Panc1 (cell line): Measurements from ENCODE around the gene PTPRN. TPM values are rescaled to one million over a fixed set of nuclear protein-coding genes. Genes with fewer than 3 reads are reported as not detected.

Experiments used
- ATAC-seq: fragments of 200-7000 bp; cut with Tn5 transposase; 2 replicates; pipeline ENCODE4 v1.9.1; 2020; ENCODE audit warnings: mild to moderate bottlenecking, moderate library complexity
- BruUV-seq: library from RNA; stranded (reverse); fragments of 400-500 nt; replicated peaks from 2 replicates; lab custom pipeline; 2021; lab: Mats Ljungman, UMichigan
- CTCF ChIA-PET: fragments of 300-600 bp; sonication (Branson Sonifier 250); formaldehyde crosslinking; loops from one replicate; lab custom pipeline; 2022; ENCODE audit warnings: antibody characterized with exemption; lab: Charles Lee
- POLR2A ChIA-PET: fragments of 300-600 bp; sonication (Branson Sonifier 250); formaldehyde crosslinking; loops from one replicate; lab custom pipeline; 2022; ENCODE audit warnings: antibody characterized with exemption; lab: Charles Lee
- DNase-seq: peaks from one replicate; pipeline ENCODE4 v3.0.0-alpha.2; 2010; ENCODE audit warnings: low read depth, low spot score
- H3K27ac ChIP-seq: 2 replicates; pipeline ENCODE4 v1.5.1; 2011; ENCODE audit warnings: mild to moderate bottlenecking, low read length, inconsistent platforms
- H3K27me3 ChIP-seq: fragments of 200-500 bp; sonication (Bioruptor generic); 2 replicates; pipeline ENCODE4 v1.6.0; 2014; ENCODE audit warnings: low read length, inconsistent platforms; ENCODE audit not compliant: control insufficient read depth, insufficient read depth
- H3K36me3 ChIP-seq: fragments of 200-500 bp; sonication (Bioruptor generic); 2 replicates; pipeline ENCODE4 v1.5.1; 2014; ENCODE audit warnings: inconsistent platforms, mild to moderate bottlenecking, low read length, moderate library complexity; ENCODE audit not compliant: control insufficient read depth, insufficient read depth
- H3K4me1 ChIP-seq: 2 replicates; pipeline ENCODE4 v1.5.1; 2011; ENCODE audit warnings: inconsistent platforms, mild to moderate bottlenecking, low read length, moderate library complexity; ENCODE audit not compliant: control insufficient read depth, insufficient read depth
- H3K4me3 ChIP-seq, 2 experiments: 2 replicates each; pipeline ENCODE4 v1.5.1; 2011 to 2012; ENCODE audit warnings: low read depth in 2 of 2, low read length in 2 of 2, mild to moderate bottlenecking in 2 of 2, inconsistent platforms in 1 of 2, moderate library complexity in 1 of 2
- H3K9me3 ChIP-seq: fragments of 200-500 bp; sonication (Bioruptor generic); 2 replicates; pipeline ENCODE4 v1.5.1; 2014; ENCODE audit warnings: low read depth, mild to moderate bottlenecking, inconsistent platforms, low read length, moderate library complexity; ENCODE audit not compliant: control insufficient read depth, insufficient read depth
- POLR2AphosphoS5 ChIP-seq: IDR thresholded peaks from 2 replicates; pipeline ENCODE4 v1.6.1; 2012; ENCODE audit warnings: mild to moderate bottlenecking, low read depth, low read length, moderate library complexity
- SIN3A ChIP-seq: IDR thresholded peaks from 2 replicates; pipeline ENCODE4 v1.6.1; 2012; ENCODE audit warnings: low read depth, mild to moderate bottlenecking, low read length, moderate library complexity, borderline replicate concordance; ENCODE audit not compliant: insufficient read depth
- TCF7L2 ChIP-seq: IDR thresholded peaks from 2 replicates; pipeline ENCODE4 v1.6.1; 2011; ENCODE audit warnings: mild to moderate bottlenecking, low read depth, low read length, inconsistent platforms
- in situ Hi-C: cut with HindIII; loops from 2 replicates; pipeline ENCODE4 v1.10.0; 2016; ENCODE audit warnings: low sequenced_read_pairs, low pct_unique_long_range_greater_than_20kb
- intact Hi-C: fragments of 100-400 bp; cut with micrococcal nuclease; formaldehyde crosslinking; loops from one replicate; pipeline ENCODE4 v1.10.0; 2022; ENCODE audit not compliant: unreplicated experiment
- total RNA-seq: library from RNA; stranded (reverse); gene quantifications from one replicate; pipeline ENCODE4 v1.2.1, GENCODE V29; 2021; ENCODE audit not compliant: unreplicated experiment
- TF ChIP-seq, protein P1 (sequence below): fragments of 450-650 bp; IDR thresholded peaks from 2 replicates; pipeline ENCODE4 v1.5.1; 2017; ENCODE audit warnings: mild to moderate bottlenecking
- TF ChIP-seq, protein P2 (sequence below), 2 experiments: IDR thresholded peaks; 2 replicates each; pipeline ENCODE4 v1.6.1; 2011 to 2012; ENCODE audit warnings: low read depth in 2 of 2, control low read depth in 1 of 2, low read length in 1 of 2, mild to moderate bottlenecking in 1 of 2, moderate library complexity in 1 of 2; ENCODE audit not compliant: insufficient read depth in 1 of 2

PTPRN gene
- total RNA-seq, 1 experiment from 2014 or later: not detected

DNA sequence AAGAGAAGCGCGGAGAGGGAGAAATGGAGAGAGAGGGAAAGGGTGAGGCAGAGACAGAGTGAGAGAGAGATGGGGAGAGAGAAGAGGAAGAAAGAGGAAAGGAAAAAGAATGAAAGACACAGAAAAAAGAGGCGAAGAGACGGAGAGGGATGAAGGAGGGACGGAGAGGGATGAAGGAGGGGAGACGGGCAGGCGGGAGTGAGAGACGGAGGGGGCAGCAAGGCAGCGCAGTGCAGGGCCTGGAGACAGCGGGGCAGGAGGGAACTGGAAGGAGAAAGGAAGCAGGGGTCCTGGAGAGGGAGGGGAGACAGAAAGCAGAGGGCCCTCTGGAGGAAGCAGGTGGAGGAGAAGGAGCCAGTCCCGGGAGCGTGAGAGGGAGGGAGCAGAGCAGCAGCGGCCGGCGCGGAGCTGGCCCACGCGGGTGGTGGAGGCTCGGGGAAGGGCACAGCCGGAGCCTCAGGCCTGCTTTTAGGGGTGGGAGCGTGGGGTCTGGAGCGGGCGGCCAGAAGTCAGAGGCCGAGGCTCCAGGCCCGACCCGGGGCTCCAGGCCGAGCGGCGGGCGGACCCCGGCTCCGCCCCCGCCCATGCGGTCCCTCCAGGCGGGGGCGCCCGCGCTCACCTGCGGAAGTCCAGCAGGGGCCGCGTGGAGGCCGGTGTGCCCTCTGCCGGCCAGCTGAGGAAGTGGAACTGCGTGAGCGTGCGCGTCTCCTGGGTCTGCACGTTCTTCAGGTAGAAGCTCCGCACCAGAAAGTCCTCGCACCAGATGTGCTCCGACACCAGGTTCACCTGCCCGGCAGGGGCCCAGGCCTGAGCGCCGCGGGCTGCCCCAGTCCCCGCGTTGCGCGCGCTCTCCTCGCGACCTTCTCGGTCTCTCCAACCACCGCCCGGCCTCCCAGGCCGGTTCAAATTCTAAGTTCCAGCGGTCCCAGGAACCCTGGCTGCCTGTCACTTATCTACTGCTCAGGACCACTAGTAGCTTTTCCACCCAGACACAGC lies 14.5 kb downstream of the PTPRN start:
- H3K9me3 ChIP-seq: no peaks in the 10 kb centered on the region
- H3K4me3 ChIP-seq: peak overlapping the region; percentile 47 to 62
- H3K4me1 ChIP-seq: peaks cover 7% of the 10 kb centered on the region; the same call in 1 of the 2 replicates
- peak overlapping the region; percentile 76 for H3K27ac ChIP-seq
- no peaks in the 10 kb centered on the region for H3K36me3 ChIP-seq
- ChIA-PET POLR2A (interaction anchor here (0.6 to 0.7 kb wide), 2 partner anchors 29 to 98 kb away, joined by 4 to 5 read pairs; no protein-coding TSS in a partner anchor), CTCF (interaction anchor here (0.6 to 1.7 kb wide), 10 partner anchors 17 to 232 kb away, joined by 3 to 14 read pairs (median 4); partner anchors contain the start of genes CNPPD1 and TUBA4B)
- no peak for TF ChIP-seq TCF7L2
- TF ChIP-seq, protein P1, sequence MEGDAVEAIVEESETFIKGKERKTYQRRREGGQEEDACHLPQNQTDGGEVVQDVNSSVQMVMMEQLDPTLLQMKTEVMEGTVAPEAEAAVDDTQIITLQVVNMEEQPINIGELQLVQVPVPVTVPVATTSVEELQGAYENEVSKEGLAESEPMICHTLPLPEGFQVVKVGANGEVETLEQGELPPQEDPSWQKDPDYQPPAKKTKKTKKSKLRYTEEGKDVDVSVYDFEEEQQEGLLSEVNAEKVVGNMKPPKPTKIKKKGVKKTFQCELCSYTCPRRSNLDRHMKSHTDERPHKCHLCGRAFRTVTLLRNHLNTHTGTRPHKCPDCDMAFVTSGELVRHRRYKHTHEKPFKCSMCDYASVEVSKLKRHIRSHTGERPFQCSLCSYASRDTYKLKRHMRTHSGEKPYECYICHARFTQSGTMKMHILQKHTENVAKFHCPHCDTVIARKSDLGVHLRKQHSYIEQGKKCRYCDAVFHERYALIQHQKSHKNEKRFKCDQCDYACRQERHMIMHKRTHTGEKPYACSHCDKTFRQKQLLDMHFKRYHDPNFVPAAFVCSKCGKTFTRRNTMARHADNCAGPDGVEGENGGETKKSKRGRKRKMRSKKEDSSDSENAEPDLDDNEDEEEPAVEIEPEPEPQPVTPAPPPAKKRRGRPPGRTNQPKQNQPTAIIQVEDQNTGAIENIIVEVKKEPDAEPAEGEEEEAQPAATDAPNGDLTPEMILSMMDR: peak; percentile 100
- peak; percentile 61 for TF ChIP-seq POLR2AphosphoS5
- peak; percentile 70; the same call in 1 of the 2 replicates for TF ChIP-seq SIN3A
- TF ChIP-seq, protein P2, sequence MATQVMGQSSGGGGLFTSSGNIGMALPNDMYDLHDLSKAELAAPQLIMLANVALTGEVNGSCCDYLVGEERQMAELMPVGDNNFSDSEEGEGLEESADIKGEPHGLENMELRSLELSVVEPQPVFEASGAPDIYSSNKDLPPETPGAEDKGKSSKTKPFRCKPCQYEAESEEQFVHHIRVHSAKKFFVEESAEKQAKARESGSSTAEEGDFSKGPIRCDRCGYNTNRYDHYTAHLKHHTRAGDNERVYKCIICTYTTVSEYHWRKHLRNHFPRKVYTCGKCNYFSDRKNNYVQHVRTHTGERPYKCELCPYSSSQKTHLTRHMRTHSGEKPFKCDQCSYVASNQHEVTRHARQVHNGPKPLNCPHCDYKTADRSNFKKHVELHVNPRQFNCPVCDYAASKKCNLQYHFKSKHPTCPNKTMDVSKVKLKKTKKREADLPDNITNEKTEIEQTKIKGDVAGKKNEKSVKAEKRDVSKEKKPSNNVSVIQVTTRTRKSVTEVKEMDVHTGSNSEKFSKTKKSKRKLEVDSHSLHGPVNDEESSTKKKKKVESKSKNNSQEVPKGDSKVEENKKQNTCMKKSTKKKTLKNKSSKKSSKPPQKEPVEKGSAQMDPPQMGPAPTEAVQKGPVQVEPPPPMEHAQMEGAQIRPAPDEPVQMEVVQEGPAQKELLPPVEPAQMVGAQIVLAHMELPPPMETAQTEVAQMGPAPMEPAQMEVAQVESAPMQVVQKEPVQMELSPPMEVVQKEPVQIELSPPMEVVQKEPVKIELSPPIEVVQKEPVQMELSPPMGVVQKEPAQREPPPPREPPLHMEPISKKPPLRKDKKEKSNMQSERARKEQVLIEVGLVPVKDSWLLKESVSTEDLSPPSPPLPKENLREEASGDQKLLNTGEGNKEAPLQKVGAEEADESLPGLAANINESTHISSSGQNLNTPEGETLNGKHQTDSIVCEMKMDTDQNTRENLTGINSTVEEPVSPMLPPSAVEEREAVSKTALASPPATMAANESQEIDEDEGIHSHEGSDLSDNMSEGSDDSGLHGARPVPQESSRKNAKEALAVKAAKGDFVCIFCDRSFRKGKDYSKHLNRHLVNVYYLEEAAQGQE (IDR thresholded peaks at IDR 0.05; ENCODE audit: insufficient read depth in 1 of 2, low read depth in 2 of 2, low read length in 1 of 2): peak in 1 of 2 experiments; percentile 60; a peak in 1 of 4 replicates
- in situ Hi-C loops (no loop called here), intact Hi-C loops (loop anchor here (2.0 kb wide), 1 partner anchor 134 kb away; the partner anchor contains the start of gene NHEJ1)
- DNase-seq: peak; percentile 64
- H3K27me3 ChIP-seq: no peaks in the 10 kb centered on the region
- no TSS peak for BruUV-seq
- peak; percentile 91 for ATAC-seq

DNA sequence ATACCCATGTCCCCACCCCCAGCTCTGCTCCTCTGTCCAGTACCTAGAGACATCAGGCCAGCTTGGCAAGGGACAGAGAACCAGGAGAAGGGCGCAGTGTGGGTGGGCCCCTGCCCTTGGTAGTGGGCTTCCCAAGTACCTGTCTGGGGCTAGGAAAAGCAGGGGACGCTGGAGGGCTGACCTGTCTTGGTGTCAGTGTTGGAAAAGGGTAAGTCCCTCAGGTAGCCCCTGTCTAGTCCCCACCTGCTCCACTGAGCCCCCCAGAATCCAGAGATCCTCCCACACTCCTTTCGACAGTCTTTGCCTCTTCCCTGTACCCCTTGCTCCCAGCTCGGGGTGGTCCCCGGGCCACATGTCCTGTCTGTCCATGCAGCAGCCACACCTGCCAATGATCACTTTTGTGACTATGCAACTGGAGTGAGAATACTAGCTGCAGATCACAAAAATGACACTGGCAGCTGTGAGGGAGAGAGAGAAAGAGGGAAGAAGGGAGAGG lies 15.4 kb downstream of the PTPRN start:
- POLR2A ChIA-PET: no interaction called here
- peak overlapping the region; percentile 10 for H3K27ac ChIP-seq
- intact Hi-C loops: loop anchor here (2.0 kb wide), 1 partner anchor 133 kb away; the partner anchor contains the start of gene NHEJ1
- TF ChIP-seq, protein P1: no peak
- no peak for TF ChIP-seq TCF7L2
- no peak for TF ChIP-seq SIN3A
- TF ChIP-seq, protein P2 (IDR thresholded peaks at IDR 0.05; ENCODE audit: insufficient read depth in 1 of 2, low read depth in 2 of 2, low read length in 1 of 2): no peak
- TF ChIP-seq POLR2AphosphoS5: no peak
- DNase-seq: no peak
- H3K4me3 ChIP-seq: no peak overlapping the region
- H3K4me1 ChIP-seq: peaks cover 4% of the 10 kb centered on the region; the same call in 1 of the 2 replicates
- CTCF ChIA-PET: no interaction called here
- in situ Hi-C loops: no loop called here
- H3K9me3 ChIP-seq: no peaks in the 10 kb centered on the region
- H3K27me3 ChIP-seq: no peaks in the 10 kb centered on the region
- no peaks in the 10 kb centered on the region for H3K36me3 ChIP-seq
- ATAC-seq: no peak
- no TSS peak for BruUV-seq
